ENCODE results near the gene CTTNBP2. TPM values are rescaled to one million over a fixed set of nuclear protein-coding genes. Genes with fewer than 3 reads are reported as not detected.
"Not testable (repeated sequence)": the region's sequence is repeated elsewhere in the genome, so short reads cannot be mapped to it uniquely, and the experiment has no call there.

The CTTNBP2 gene
- total and polyA plus RNA-seq, 2 donors (not counting 1 experiment from before 2014, with no cell fraction given), result 0.04 to 0.27 TPM

GRCh38 chr7:117715784-117716445 lies 157.3 kb downstream of the CTTNBP2 start:
- H3K27me3 ChIP-seq (replicated peaks in 1 of 4; ENCODE audit: control extremely low read depth in 1 of 4, control insufficient read depth in 3 of 4, insufficient read depth in 4 of 4, low read length in 3 of 4), result no peaks in the 10 kb centered on the region
- no peak for ATAC-seq (ENCODE audit: low read depth)
- no peak overlapping the region for H3K4me3 ChIP-seq (ENCODE audit: control extremely low read depth in 1 of 5, extremely low read depth in 1 of 5, insufficient read depth in 1 of 5, low read depth in 2 of 5, low read length in 4 of 5)
- intact Hi-C loops (cut with micrococcal nuclease), result no loop called here
- H2AFZ ChIP-seq (ENCODE audit: insufficient read depth, low read depth, low read length, poor library complexity, severe bottlenecking), result no peak overlapping the region
- no peaks in the 10 kb centered on the region for H3K9me3 Mint-ChIP-seq (ENCODE audit: insufficient read depth)
- no peak overlapping the region for H3K4me2 ChIP-seq (replicated peaks; ENCODE audit: low read depth, low read length, poor library complexity, severe bottlenecking)
- WGBS (ENCODE audit: insufficient coverage), result no CpG with 5 or more reads among the region's 3 CpGs
- H3K27ac ChIP-seq (ENCODE audit: low read length in 2 of 2), result no peak overlapping the region
- no peak overlapping the region for H3K27ac Mint-ChIP-seq
- TF ChIP-seq EZH2 (IDR thresholded peaks at IDR 0.05; ENCODE audit: borderline replicate concordance, insufficient read depth, low read depth, low read length, poor library complexity, severe bottlenecking), result no peak
- no peak for TF ChIP-seq CTCF (IDR thresholded peaks at IDR 0.05)
- H4K20me1 ChIP-seq (ENCODE audit: control insufficient read depth, insufficient read depth, low read length, poor library complexity, severe bottlenecking), result no peaks in the 10 kb centered on the region
- no peaks in the 10 kb centered on the region for H3K4me1 Mint-ChIP-seq
- peaks cover 9% of the 10 kb centered on the region for H3K27me3 Mint-ChIP-seq
- ChIA-PET POLR2A (no interaction called here), CTCF (interaction anchor here (0.6 kb wide), 1 partner anchor 274 kb away, joined by 3 read pairs; no protein-coding TSS in a partner anchor)
- H3K9me3 ChIP-seq (ENCODE audit: control extremely low read depth in 1 of 3, control insufficient read depth in 2 of 3, insufficient read depth in 1 of 3, low read length in 2 of 3), result no peaks in the 10 kb centered on the region
- no peak overlapping the region for H3K9ac ChIP-seq (ENCODE audit: low read length)
- no peaks in the 10 kb centered on the region for H3K79me2 ChIP-seq (ENCODE audit: control insufficient read depth, insufficient read depth, low read length)
- H3K4me1 ChIP-seq (ENCODE audit: control insufficient read depth in 2 of 2, insufficient read depth in 2 of 2, low read length in 2 of 2), result no peaks in the 10 kb centered on the region
- DNase-seq, result no peak
- no peaks in the 10 kb centered on the region for H3K36me3 ChIP-seq (replicated peaks in 1 of 2; ENCODE audit: control extremely low read depth in 1 of 2, control insufficient read depth in 1 of 2, extremely low read depth in 1 of 2, insufficient read depth in 2 of 2, low read length in 1 of 2)
- no peak overlapping the region for H3K4me3 Mint-ChIP-seq

GRCh38 chr7:117711556-117711955 lies 161.7 kb downstream of the CTTNBP2 start:
- H3K4me3 Mint-ChIP-seq, result no peak overlapping the region
- Histone ChIP-seq H4K20me1 (ENCODE audit: control insufficient read depth, insufficient read depth, low read length, poor library complexity, severe bottlenecking) (no peaks in the 10 kb centered on the region), H2AFZ (ENCODE audit: insufficient read depth, low read depth, low read length, poor library complexity, severe bottlenecking) (no peak overlapping the region), H3K9me3 (ENCODE audit: control extremely low read depth in 1 of 3, control insufficient read depth in 2 of 3, insufficient read depth in 1 of 3, low read length in 2 of 3) (no peaks in the 10 kb centered on the region), H3K4me1 (ENCODE audit: control insufficient read depth in 2 of 2, insufficient read depth in 2 of 2, low read length in 2 of 2) (no peaks in the 10 kb centered on the region), H3K36me3 (replicated peaks in 1 of 2; ENCODE audit: control extremely low read depth in 1 of 2, control insufficient read depth in 1 of 2, extremely low read depth in 1 of 2, insufficient read depth in 2 of 2, low read length in 1 of 2) (no peaks in the 10 kb centered on the region), H3K4me3 (ENCODE audit: control extremely low read depth in 1 of 5, extremely low read depth in 1 of 5, insufficient read depth in 1 of 5, low read depth in 2 of 5, low read length in 4 of 5) (no peak overlapping the region), H3K27ac (ENCODE audit: low read length in 2 of 2) (no peak overlapping the region), H3K79me2 (ENCODE audit: control insufficient read depth, insufficient read depth, low read length) (no peaks in the 10 kb centered on the region), H3K9ac (ENCODE audit: low read length) (no peak overlapping the region), H3K27me3 (replicated peaks in 1 of 4; ENCODE audit: control extremely low read depth in 1 of 4, control insufficient read depth in 3 of 4, insufficient read depth in 4 of 4, low read length in 3 of 4) (no peaks in the 10 kb centered on the region), H3K4me2 (replicated peaks; ENCODE audit: low read depth, low read length, poor library complexity, severe bottlenecking) (no peak overlapping the region)
- no peak for TF ChIP-seq CTCF (IDR thresholded peaks at IDR 0.05)
- CTCF ChIA-PET, result interaction anchor here (0.6 kb wide), 1 partner anchor 69 kb away, joined by 3 read pairs; no protein-coding TSS in a partner anchor
- no peak for DNase-seq
- intact Hi-C loops (cut with micrococcal nuclease), result no loop called here
- no peaks in the 10 kb centered on the region for H3K4me1 Mint-ChIP-seq
- no peak overlapping the region for H3K27ac Mint-ChIP-seq
- POLR2A ChIA-PET, result no interaction called here
- no peaks in the 10 kb centered on the region for H3K9me3 Mint-ChIP-seq (ENCODE audit: insufficient read depth)
- H3K27me3 Mint-ChIP-seq, result peaks cover 9% of the 10 kb centered on the region
- no CpG with 5 or more reads among the region's 1 CpG for WGBS (ENCODE audit: insufficient coverage)
- ATAC-seq (ENCODE audit: low read depth), result no peak

GRCh38 chr7:117708173-117708572 lies 165.1 kb downstream of the CTTNBP2 start:
- H3K4me1 Mint-ChIP-seq; ATAC-seq (ENCODE audit: low read depth); DNase-seq; H3K9ac ChIP-seq (ENCODE audit: low read length); H3K4me3 Mint-ChIP-seq; H3K9me3 ChIP-seq (ENCODE audit: control extremely low read depth in 1 of 3, control insufficient read depth in 2 of 3, insufficient read depth in 1 of 3, low read length in 2 of 3); H3K27ac Mint-ChIP-seq; H4K20me1 ChIP-seq (ENCODE audit: control insufficient read depth, insufficient read depth, low read length, poor library complexity, severe bottlenecking); H3K27me3 Mint-ChIP-seq; H3K4me2 ChIP-seq (replicated peaks; ENCODE audit: low read depth, low read length, poor library complexity, severe bottlenecking); H3K9me3 Mint-ChIP-seq (ENCODE audit: insufficient read depth); H3K4me3 ChIP-seq (ENCODE audit: control extremely low read depth in 1 of 5, extremely low read depth in 1 of 5, insufficient read depth in 1 of 5, low read depth in 2 of 5, low read length in 4 of 5); H3K27ac ChIP-seq (ENCODE audit: low read length in 2 of 2); H3K79me2 ChIP-seq (ENCODE audit: control insufficient read depth, insufficient read depth, low read length); POLR2A ChIA-PET; CTCF ChIA-PET; H2AFZ ChIP-seq (ENCODE audit: insufficient read depth, low read depth, low read length, poor library complexity, severe bottlenecking); intact Hi-C loops (cut with micrococcal nuclease); H3K4me1 ChIP-seq (ENCODE audit: control insufficient read depth in 2 of 2, insufficient read depth in 2 of 2, low read length in 2 of 2); H3K36me3 ChIP-seq (replicated peaks in 1 of 2; ENCODE audit: control extremely low read depth in 1 of 2, control insufficient read depth in 1 of 2, extremely low read depth in 1 of 2, insufficient read depth in 2 of 2, low read length in 1 of 2); H3K27me3 ChIP-seq (replicated peaks in 1 of 4; ENCODE audit: control extremely low read depth in 1 of 4, control insufficient read depth in 3 of 4, insufficient read depth in 4 of 4, low read length in 3 of 4): not testable (repeated sequence)
- WGBS (ENCODE audit: insufficient coverage), result no CpG with 5 or more reads among the region's 4 CpGs
